ENCODE results near the gene E2F4.
A peak's percentile ranks its signal among the peaks of the same experiment; 100 is the strongest.

Gene E2F4

GRCh38 chr16:67183627-67184452, 8.1 kb upstream of the E2F4 start, which contains the start of gene MATCAP1:
Gene MATCAP1 (minus strand): TSS chr16:67183963. CDS start chr16:67180610, 3,353 bp downstream.
- DNase-seq (ENCODE audit: low read depth): peak; percentile 94
- TF ChIP-seq CTCF (conservative IDR thresholded peaks at IDR 0.05; ENCODE audit: low read depth, low read length): no peak
- peak within 1 kb of the TSS; percentile 45 for H3K4me3 ChIP-seq (ENCODE audit: low read length)

GRCh38 chr16:67184453-67184994, 7.4 kb upstream of the E2F4 start:
- DNase-seq (ENCODE audit: low read depth): no peak
- TF ChIP-seq CTCF (conservative IDR thresholded peaks at IDR 0.05; ENCODE audit: low read depth, low read length): no peak
- H3K4me3 ChIP-seq (ENCODE audit: low read length): peak overlapping the region; percentile 45

- DNase-seq (ENCODE audit: low read depth): peak; percentile 62
- H3K4me3 ChIP-seq (ENCODE audit: low read length): no peak overlapping the region
- peak; percentile 88 for TF ChIP-seq CTCF (conservative IDR thresholded peaks at IDR 0.05; ENCODE audit: low read depth, low read length)
These were observed 6.8 kb upstream of the E2F4 start for GRCh38 chr16:67184995-67185650.

- TF ChIP-seq CTCF (conservative IDR thresholded peaks at IDR 0.05; ENCODE audit: low read depth, low read length): no peak
- no peak overlapping the region for H3K4me3 ChIP-seq (ENCODE audit: low read length)
- no peak for DNase-seq (ENCODE audit: low read depth)
These were observed 6.3 kb upstream of the E2F4 start for GRCh38 chr16:67185651-67186134.

GRCh38 chr16:67186550-67186950, 5.4 kb upstream of the E2F4 start:
- H3K4me3 ChIP-seq (ENCODE audit: low read length): no peak overlapping the region
- DNase-seq (ENCODE audit: low read depth): no peak
- TF ChIP-seq CTCF (conservative IDR thresholded peaks at IDR 0.05; ENCODE audit: low read depth, low read length): no peak

GRCh38 chr16:67187175-67187890, 4.6 kb upstream of the E2F4 start:
- DNase-seq (ENCODE audit: low read depth): no peak
- no peak for TF ChIP-seq CTCF (conservative IDR thresholded peaks at IDR 0.05; ENCODE audit: low read depth, low read length)
- no peak overlapping the region for H3K4me3 ChIP-seq (ENCODE audit: low read length)
